Omental fat pad (tissue), 4 donors: Measurements from ENCODE around the gene RNASE4. TPM values are rescaled to one million over a fixed set of nuclear protein-coding genes. Genes with fewer than 3 reads are reported as not detected.

Experiments
- ATAC-seq: fragments of 150-250 bp; one replicate; pipeline ENCODE4 v1.9.1; 2016; ENCODE audit warnings: mild to moderate bottlenecking, moderate library complexity; ENCODE audit not compliant: low FRiP score
- DNase-seq: peaks from one replicate; pipeline ENCODE4 v3.0.0-alpha.2; 2019; ENCODE audit warnings: low spot score
- total RNA-seq, 4 donors: library from RNA; depleted of rRNA; stranded (reverse); fragments of >200 nt; gene quantifications; one replicate each; pipeline ENCODE4 v1.1.0, GENCODE V29; 2016
- TF ChIP-seq, protein P1 (sequence below), 3 donors: fragments of 450-650 bp; IDR thresholded peaks; one replicate each; pipeline ENCODE4 v1.5.1; 2016 to 2017; ENCODE audit warnings: antibody characterized with exemption in 3 of 3, mild to moderate bottlenecking in 3 of 3, moderate library complexity in 2 of 3

Gene RNASE4
- total RNA-seq, 4 donors from 2014 or later, result 115 to 280 (median 181) TPM

DNA sequence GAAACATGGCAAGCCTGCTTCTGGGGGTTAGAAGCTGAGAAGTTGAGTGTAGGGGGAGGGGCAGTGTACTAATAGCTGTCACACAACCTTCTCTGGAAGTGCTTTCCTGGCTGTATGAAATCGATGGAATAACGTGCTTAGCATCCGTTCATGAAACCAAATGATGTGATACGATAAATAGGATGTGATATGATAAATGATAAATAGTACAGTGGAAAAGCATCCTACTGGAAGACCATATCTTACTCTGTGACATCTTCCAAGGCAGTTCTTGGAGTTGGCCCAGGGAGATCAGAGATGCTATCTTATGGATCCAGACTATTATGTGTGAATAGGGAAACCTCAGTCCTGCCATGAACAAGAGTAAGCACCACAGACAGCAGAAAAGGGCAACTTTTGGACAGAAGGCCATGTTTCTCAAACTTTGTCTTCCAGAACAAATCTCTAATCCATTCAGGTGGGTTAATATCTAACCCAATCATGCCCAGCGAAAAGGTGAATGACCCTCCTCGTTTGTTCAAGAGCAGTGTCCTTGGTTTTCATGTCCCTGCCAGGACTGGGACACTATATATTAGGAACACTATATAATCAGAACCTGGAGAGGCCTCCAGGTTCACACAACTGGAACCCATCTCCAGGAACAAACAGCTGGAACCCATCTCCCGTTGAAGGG lies 3.9 kb downstream of the RNASE4 start, which contains the start of gene ANG:
ANG (plus strand) TSS at position 598 of the 673 bp plus-strand sequence. CDS start 4,801 bp downstream, outside the sequence.
- TF ChIP-seq, protein P1, sequence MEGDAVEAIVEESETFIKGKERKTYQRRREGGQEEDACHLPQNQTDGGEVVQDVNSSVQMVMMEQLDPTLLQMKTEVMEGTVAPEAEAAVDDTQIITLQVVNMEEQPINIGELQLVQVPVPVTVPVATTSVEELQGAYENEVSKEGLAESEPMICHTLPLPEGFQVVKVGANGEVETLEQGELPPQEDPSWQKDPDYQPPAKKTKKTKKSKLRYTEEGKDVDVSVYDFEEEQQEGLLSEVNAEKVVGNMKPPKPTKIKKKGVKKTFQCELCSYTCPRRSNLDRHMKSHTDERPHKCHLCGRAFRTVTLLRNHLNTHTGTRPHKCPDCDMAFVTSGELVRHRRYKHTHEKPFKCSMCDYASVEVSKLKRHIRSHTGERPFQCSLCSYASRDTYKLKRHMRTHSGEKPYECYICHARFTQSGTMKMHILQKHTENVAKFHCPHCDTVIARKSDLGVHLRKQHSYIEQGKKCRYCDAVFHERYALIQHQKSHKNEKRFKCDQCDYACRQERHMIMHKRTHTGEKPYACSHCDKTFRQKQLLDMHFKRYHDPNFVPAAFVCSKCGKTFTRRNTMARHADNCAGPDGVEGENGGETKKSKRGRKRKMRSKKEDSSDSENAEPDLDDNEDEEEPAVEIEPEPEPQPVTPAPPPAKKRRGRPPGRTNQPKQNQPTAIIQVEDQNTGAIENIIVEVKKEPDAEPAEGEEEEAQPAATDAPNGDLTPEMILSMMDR (IDR thresholded peaks at IDR 0.05), result no peak
- DNase-seq, result no peak
- no peak for ATAC-seq

DNA sequence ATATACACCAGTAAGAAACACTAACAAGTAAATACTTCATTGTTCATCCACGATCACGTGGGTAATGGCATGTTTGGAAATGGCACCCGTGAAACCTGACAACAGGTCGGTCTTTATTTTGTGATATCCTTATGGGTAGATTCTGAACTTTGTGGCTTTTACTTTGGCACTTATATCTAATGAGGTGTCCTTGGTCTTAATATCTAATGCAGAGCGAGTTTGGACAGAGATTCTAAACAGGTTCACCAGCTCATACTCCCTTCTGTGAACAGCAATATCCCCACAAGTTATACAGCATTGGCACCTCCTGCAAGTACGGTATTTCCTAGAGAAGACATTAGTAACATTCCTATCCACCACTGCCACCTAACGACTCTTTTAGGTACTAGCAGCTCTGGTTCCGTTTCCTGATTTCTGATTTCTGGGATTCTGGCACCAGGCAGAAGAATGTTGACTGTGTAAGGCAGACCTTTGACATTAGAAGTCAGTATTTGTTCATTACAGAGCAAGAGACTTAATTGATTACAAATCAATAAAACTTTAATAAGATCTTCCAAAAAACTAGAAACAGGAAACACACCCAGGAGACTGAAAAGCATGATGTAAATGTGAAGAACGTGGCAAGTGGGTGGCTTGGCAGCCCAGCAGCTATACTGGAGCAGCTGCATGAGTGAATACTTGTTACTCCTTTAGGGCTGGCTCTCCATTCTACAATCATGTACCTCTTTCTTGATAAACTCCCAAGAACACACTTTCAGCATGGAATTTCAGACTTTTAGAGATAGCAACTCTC lies 6.7 kb downstream of the RNASE4 start:
- no peak for DNase-seq
- ATAC-seq, result peak; percentile 82

DNA sequence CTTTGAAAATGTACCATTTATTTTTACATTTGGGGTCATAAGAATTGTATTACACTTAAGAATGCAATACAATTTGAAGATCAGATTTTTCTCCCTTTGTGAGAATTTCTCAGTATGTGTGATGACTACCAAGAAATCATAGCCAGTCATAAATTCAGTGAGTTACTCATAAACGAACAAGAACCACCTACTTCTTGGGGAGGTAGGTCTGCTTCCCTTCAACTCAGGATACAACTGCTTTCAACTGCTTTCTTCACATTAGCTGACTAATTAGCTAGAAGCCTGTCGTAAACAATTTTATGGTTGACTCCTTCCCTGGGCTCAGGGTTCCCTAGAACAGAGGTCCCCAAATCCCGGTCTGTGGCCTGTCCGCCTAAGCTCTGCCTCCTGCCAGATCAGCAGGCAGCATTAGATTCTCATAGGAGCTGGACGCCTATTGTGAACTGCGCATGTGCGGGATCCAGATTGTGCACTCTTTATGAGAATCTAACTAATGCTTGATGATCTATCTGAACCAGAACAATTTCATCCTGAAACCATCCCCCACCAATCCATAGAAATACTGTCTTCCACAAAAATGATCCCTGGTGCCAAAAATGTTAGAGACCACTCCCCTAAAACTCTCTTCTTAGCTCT lies 7.9 kb downstream of the RNASE4 start:
- no peak for ATAC-seq
- TF ChIP-seq, protein P1 (IDR thresholded peaks at IDR 0.05), result no peak
- DNase-seq, result no peak

More for the DNA sequence above, 6.7 kb downstream of the RNASE4 start:
- TF ChIP-seq, protein P1 (IDR thresholded peaks at IDR 0.05), result peak in 1 of 3 donors; percentile 46

DNA sequence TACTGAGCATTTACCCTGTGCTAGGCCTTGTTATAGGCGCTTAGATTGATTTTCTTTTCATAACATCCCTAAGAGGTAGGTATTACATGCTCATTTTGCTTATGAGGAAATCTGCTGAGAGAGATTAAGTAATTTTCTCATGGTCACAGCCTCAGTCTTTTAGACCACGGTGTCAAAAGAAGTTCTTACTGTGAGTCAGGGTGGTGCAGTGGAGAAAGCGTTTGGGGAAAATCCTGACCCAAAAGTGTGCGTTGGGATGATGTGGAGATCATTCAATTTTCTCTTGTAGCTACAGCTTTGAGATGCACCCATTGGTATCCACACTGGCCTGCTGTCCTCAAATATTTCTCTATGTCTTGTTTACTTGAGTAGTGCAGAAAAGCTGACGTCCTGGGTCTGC lies 12.4 kb downstream of the RNASE4 start:
- TF ChIP-seq, protein P1 (IDR thresholded peaks at IDR 0.05), result no peak
- no peak for ATAC-seq
- no peak for DNase-seq

DNA sequence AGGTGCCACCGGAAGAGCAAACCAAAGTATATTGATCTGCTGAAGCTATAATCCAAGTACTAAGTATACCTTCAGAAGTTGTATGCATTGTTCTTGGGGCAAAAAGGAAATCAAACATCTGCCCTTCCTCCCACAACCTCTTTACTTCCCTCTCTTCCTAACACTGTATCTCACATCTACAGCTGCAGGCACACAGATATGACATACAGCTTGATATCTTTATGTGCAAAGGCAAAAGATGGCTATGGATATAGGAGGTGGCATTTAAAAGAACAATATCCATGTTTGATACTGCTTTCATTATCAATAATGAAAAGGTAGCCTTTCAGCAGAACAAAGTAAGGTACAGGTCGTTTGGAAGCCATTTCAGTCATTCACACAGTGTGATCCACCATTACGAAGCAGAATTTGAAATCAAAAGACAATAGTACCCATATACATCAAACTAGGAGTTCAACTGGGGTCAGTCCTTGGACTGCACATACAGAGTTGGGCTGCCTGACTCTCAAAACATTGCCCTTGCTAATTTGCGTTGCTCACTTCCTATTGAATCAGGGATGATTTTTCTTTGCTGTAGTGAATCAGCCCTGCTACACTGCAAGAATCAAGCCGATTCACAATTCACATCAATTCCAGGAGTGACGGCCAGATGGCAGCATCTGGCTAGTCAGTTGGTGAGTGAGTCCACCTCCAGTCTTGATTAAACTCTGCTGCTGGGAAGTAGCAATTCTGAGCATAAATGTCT lies 13.1 kb downstream of the RNASE4 start:
- ATAC-seq (peak; percentile 66), DNase-seq (peak; percentile 53)
- TF ChIP-seq, protein P1 (IDR thresholded peaks at IDR 0.05), result no peak

DNA sequence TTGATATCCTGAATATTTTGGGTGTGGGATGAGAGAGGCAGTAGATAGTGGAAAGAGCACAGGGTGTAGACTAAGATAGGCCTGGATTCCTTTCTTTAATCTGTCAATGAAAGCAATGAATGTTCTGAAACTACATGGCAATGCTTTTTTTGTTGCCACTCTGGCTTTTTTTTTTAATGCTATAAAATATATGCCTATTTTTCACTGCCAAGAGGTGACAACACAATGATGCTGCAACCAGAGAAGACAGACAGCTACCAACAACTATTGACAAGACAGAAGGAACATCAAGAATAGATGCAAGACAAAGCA lies 13.6 kb downstream of the RNASE4 start:
- no peak for DNase-seq
- TF ChIP-seq, protein P1 (IDR thresholded peaks at IDR 0.05), result no peak
- no peak for ATAC-seq
